Right lobe of liver (tissue), 6 donors: ENCODE measurements around the gene AVPR2. TPM values are rescaled to one million over a fixed set of nuclear protein-coding genes. Genes with fewer than 3 reads are reported as not detected.

Experiments
- ATAC-seq, 4 donors: fragments of 200-7000 bp; cut with Tn5 transposase; one replicate each; pipeline ENCODE4 v1.9.1; 2020; ENCODE audit warnings: mild to moderate bottlenecking in 4 of 4, moderate library complexity in 4 of 4
- DNase-seq, 3 donors: peaks; one replicate each; pipeline ENCODE4 v3.0.0-alpha.2; 2020
- H3K27ac ChIP-seq, 3 donors: fragments of 200-600 bp; one replicate each; pipeline ENCODE4 v1.8.0; 2022
- H3K27me3 ChIP-seq, 2 donors: fragments of 200-600 bp; one replicate each; pipeline ENCODE4 v1.8.0; 2022
- H3K36me3 ChIP-seq, 4 donors: fragments of 200-600 bp; sonication (generic) in 1 of 4; one replicate each; pipeline versions ENCODE4 v1.5.1 to v1.8.0; 2017 to 2022; ENCODE audit warnings: control low read depth in 1 of 4
- H3K4me1 ChIP-seq, 4 donors: fragments of 200-600 bp; sonication (generic) in 1 of 4; one replicate each; pipeline versions ENCODE4 v1.5.1 to v1.8.0; 2017 to 2022; ENCODE audit warnings: control low read depth in 1 of 4
- H3K4me3 ChIP-seq, 3 donors: fragments of 200-600 bp; one replicate each; pipeline ENCODE4 v1.8.0; 2022
- H3K9me3 ChIP-seq, 4 donors: fragments of 200-600 bp; sonication (generic) in 1 of 4; one replicate each; pipeline versions ENCODE4 v1.5.1 to v1.8.0; 2017 to 2022; ENCODE audit warnings: control low read depth in 1 of 4
- CTCF ChIP-seq, 4 donors: fragments of 200-600 bp in 3 of 4; fragments of 450-650 bp in 1 of 4; IDR thresholded peaks; one replicate each; pipeline versions ENCODE4 v1.5.1 to v1.8.0; 2016 to 2022; ENCODE audit warnings: antibody characterized with exemption in 4 of 4, mild to moderate bottlenecking in 2 of 4
- POLR2A ChIP-seq: fragments of 450-650 bp; IDR thresholded peaks from one replicate; pipeline ENCODE4 v1.6.1; 2017; ENCODE audit warnings: antibody characterized with exemption, mild to moderate bottlenecking
- WGBS: methylation state at CpG from one replicate; pipeline ENCODE4 v1.1.6; 2018; ENCODE audit warnings: low coverage, low lambda C conversion rate; ENCODE audit not compliant: insufficient coverage; ENCODE audit errors: missing lambda C conversion rate; 5-methylcytosine and 5-hydroxymethylcytosine counted together
- intact Hi-C, 2 donors: fragments of 100-400 bp; cut with DNase I; formaldehyde crosslinking; loops; one replicate each; pipeline versions ENCODE4 v1.11.2 to v1.14.1; 2022
- total RNA-seq, 6 experiments: library from RNA; depleted of rRNA in 2 of 6; stranded (reverse); fragments of >200 nt in 2 of 6; fragmentation: NEBNext Ultra II Directional in 3 of 6; extraction: Animal tissue kit (Norgen Biotek cat#: 25700) in 3 of 6; gene quantifications; one replicate each; pipeline versions ENCODE4 v1.1.0 to v1.2.4, GENCODE V29; 2016 to 2023
- donor health status: DM: no; HTN: yes; CAD: no.
- donor health status: DM: no; HTN: no; CAD: no.
- donor health status: DM: no; HTN: no; CAD: no.
- donor health status: DM: no; HTN: yes; CAD: no.
- donor health status: DM: no; HTN: yes; CAD: no.

The AVPR2 gene
- total RNA-seq, 6 experiments from 2014 or later = 0.31 TPM; not detected in 5

- TF ChIP-seq CTCF (IDR thresholded peaks at IDR 0.05) = no peak
- no peak for TF ChIP-seq POLR2A
- no peaks in the 10 kb centered on the region for H3K36me3 ChIP-seq
- intact Hi-C loops = no loop called here
- DNase-seq (peak; percentile 53 to 77 (median 57)), ATAC-seq (peak in 3 of 4 donors; percentile 3 to 9 (median 5))
- H3K4me1 ChIP-seq = peaks cover 0 to 9% (median 4%) of the 10 kb centered on the region in 4 donors
- H3K9me3 ChIP-seq = no peaks in the 10 kb centered on the region
- WGBS = 52% methylated on average over 4 of the region's 31 CpGs
- peak overlapping the region; percentile 42 to 75 (median 64) for H3K4me3 ChIP-seq
- peak overlapping the region; percentile 79 to 84 (median 84) for H3K27ac ChIP-seq
- no peaks in the 10 kb centered on the region for H3K27me3 ChIP-seq
Observed at GRCh38 chrX:153926858-153927671, 22.6 kb downstream of the AVPR2 start.

- WGBS = 0% methylated on average over 1 of the region's 8 CpGs
- Histone ChIP-seq H3K4me3 (peak overlapping the region; percentile 42 to 75 (median 64)), H3K4me1 (peaks cover 0 to 9% (median 4%) of the 10 kb centered on the region in 4 donors), H3K27ac (peak overlapping the region; percentile 79 to 84 (median 84)), H3K9me3 (no peaks in the 10 kb centered on the region), H3K27me3 (no peaks in the 10 kb centered on the region), H3K36me3 (no peaks in the 10 kb centered on the region)
- no peak for TF ChIP-seq CTCF (IDR thresholded peaks at IDR 0.05)
- TF ChIP-seq POLR2A = no peak
- no peak for ATAC-seq
- intact Hi-C loops = no loop called here
- peak in 1 of 3 donors; percentile 50 for DNase-seq
Observed at GRCh38 chrX:153927672-153927921, 23.1 kb downstream of the AVPR2 start.

GRCh38 chrX:153927922-153928760, 23.7 kb downstream of the AVPR2 start:
- 7% methylated on average over 28 of the region's 76 CpGs for WGBS
- TF ChIP-seq CTCF (IDR thresholded peaks at IDR 0.05) = peak in 3 of 4 donors; percentile 16 to 20 (median 19)
- TF ChIP-seq POLR2A = peak; percentile 92
- Histone ChIP-seq H3K4me3 (peak overlapping the region; percentile 42 to 75 (median 64)), H3K9me3 (no peaks in the 10 kb centered on the region), H3K27me3 (no peaks in the 10 kb centered on the region), H3K27ac (peak overlapping the region; percentile 79 to 84 (median 84)), H3K36me3 (no peaks in the 10 kb centered on the region), H3K4me1 (peaks cover 0 to 9% (median 4%) of the 10 kb centered on the region in 4 donors)
- DNase-seq (peak; percentile 95 to 98 (median 97)), ATAC-seq (peak; percentile 92 to 95 (median 92))
- intact Hi-C loops = no loop called here

- TF ChIP-seq CTCF (IDR thresholded peaks at IDR 0.05) (no peak), POLR2A (no peak)
- H3K27me3 ChIP-seq = no peaks in the 10 kb centered on the region
- peak overlapping the region in 2 of 3 donors; percentile 5 to 17 for H3K27ac ChIP-seq
- ATAC-seq (no peak), DNase-seq (no peak)
- peak overlapping the region in 2 of 3 donors; percentile 10 to 75 for H3K4me3 ChIP-seq
- 47% methylated on average over 8 of the region's 9 CpGs for WGBS
- H3K9me3 ChIP-seq = no peaks in the 10 kb centered on the region
- no peaks in the 10 kb centered on the region for H3K36me3 ChIP-seq
- peaks cover 0 to 12% (median 6%) of the 10 kb centered on the region in 4 donors for H3K4me1 ChIP-seq
- intact Hi-C loops = no loop called here
Observed at GRCh38 chrX:153928846-153929245, 24.4 kb downstream of the AVPR2 start.
